ENCODE results near the gene PHF20. TPM values are rescaled to one million over a fixed set of nuclear protein-coding genes. Genes with fewer than 3 reads are reported as not detected.

The PHF20 gene
- total RNA-seq, 1 experiment from 2014 or later = 65.8 TPM

DNA sequence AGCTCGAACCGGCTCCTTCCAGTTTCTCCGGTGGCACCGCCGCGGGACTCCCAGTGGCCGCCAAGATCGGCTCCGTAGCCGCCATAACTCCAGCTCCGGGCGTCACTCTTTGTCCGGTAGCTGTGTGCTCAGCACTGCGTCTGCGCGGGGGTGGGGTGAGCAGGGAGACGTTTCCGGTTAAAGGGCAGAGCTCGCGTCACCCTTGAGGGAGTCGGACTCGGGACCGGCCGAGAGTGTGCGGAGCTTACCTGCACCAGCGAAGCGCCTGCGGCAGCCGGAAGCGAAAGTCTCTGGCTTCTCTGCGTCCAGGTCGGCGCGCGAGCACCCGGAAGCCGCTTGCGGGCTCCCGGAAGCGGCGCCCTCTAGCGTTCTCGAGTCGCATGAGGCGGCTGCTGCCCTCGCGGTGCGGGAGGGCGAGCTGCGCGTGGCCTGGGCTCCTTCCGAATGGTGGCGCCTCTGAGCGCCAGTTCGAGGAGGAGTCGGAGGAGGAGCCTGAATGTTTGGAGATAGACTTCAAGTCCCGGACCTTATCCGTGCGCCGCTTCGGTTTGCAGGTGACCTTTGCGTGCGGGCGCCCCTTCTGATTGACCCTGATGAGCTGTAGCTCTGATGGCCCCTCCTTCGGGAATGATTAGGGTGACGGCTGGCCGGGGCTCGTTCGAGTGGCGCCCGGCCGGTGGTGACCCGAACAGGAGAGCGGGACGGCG lies 182.5 kb downstream of the PHF20 start, which contains the start of gene SCAND1 (continued):
- TF ChIP-seq, protein P1, sequence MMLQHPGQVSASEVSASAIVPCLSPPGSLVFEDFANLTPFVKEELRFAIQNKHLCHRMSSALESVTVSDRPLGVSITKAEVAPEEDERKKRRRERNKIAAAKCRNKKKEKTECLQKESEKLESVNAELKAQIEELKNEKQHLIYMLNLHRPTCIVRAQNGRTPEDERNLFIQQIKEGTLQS (CRISPR knock-in tag; conservative IDR thresholded peaks at IDR 0.05) = peak; percentile 47; the same call in 1 of the 2 replicates
- TF ChIP-seq JUN (CRISPR knock-in tag; IDR thresholded peaks at IDR 0.05) (no peak), ZNF263 (CRISPR knock-in tag; IDR thresholded peaks at IDR 0.05; ENCODE audit: low read depth) (peak; percentile 82), IRF2 (CRISPR knock-in tag; IDR thresholded peaks at IDR 0.05; ENCODE audit: borderline replicate concordance, low read depth) (no peak), GTF2I (CRISPR knock-in tag; conservative IDR thresholded peaks at IDR 0.05) (no peak), TEAD1 (CRISPR knock-in tag; IDR thresholded peaks at IDR 0.05) (no peak; the same call in 1 of the 2 replicates), ZNF138 (CRISPR knock-in tag; conservative IDR thresholded peaks at IDR 0.05) (no peak), GABPB1 (CRISPR knock-in tag; IDR thresholded peaks at IDR 0.05) (peak; percentile 83), TP53 (CRISPR knock-in tag; IDR thresholded peaks at IDR 0.05) (peak; percentile 85; the same call in 1 of the 2 replicates)
- TF ChIP-seq, protein P2, sequence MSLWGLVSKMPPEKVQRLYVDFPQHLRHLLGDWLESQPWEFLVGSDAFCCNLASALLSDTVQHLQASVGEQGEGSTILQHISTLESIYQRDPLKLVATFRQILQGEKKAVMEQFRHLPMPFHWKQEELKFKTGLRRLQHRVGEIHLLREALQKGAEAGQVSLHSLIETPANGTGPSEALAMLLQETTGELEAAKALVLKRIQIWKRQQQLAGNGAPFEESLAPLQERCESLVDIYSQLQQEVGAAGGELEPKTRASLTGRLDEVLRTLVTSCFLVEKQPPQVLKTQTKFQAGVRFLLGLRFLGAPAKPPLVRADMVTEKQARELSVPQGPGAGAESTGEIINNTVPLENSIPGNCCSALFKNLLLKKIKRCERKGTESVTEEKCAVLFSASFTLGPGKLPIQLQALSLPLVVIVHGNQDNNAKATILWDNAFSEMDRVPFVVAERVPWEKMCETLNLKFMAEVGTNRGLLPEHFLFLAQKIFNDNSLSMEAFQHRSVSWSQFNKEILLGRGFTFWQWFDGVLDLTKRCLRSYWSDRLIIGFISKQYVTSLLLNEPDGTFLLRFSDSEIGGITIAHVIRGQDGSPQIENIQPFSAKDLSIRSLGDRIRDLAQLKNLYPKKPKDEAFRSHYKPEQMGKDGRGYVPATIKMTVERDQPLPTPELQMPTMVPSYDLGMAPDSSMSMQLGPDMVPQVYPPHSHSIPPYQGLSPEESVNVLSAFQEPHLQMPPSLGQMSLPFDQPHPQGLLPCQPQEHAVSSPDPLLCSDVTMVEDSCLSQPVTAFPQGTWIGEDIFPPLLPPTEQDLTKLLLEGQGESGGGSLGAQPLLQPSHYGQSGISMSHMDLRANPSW (CRISPR knock-in tag; conservative IDR thresholded peaks at IDR 0.05; ENCODE audit: low read depth) = 0 out of 2 replicates have a peak, but pooled peaks have one; percentile 66
- TF ChIP-seq, protein P3, sequence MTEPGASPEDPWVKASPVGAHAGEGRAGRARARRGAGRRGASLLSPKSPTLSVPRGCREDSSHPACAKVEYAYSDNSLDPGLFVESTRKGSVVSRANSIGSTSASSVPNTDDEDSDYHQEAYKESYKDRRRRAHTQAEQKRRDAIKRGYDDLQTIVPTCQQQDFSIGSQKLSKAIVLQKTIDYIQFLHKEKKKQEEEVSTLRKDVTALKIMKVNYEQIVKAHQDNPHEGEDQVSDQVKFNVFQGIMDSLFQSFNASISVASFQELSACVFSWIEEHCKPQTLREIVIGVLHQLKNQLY (CRISPR knock-in tag; IDR thresholded peaks at IDR 0.05) = no peak
- TF ChIP-seq, protein P4, sequence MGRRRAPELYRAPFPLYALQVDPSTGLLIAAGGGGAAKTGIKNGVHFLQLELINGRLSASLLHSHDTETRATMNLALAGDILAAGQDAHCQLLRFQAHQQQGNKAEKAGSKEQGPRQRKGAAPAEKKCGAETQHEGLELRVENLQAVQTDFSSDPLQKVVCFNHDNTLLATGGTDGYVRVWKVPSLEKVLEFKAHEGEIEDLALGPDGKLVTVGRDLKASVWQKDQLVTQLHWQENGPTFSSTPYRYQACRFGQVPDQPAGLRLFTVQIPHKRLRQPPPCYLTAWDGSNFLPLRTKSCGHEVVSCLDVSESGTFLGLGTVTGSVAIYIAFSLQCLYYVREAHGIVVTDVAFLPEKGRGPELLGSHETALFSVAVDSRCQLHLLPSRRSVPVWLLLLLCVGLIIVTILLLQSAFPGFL (CRISPR knock-in tag; IDR thresholded peaks at IDR 0.05; ENCODE audit: borderline replicate concordance) = no peak; the same call in 1 of the 2 replicates
- TF ChIP-seq, protein P5, sequence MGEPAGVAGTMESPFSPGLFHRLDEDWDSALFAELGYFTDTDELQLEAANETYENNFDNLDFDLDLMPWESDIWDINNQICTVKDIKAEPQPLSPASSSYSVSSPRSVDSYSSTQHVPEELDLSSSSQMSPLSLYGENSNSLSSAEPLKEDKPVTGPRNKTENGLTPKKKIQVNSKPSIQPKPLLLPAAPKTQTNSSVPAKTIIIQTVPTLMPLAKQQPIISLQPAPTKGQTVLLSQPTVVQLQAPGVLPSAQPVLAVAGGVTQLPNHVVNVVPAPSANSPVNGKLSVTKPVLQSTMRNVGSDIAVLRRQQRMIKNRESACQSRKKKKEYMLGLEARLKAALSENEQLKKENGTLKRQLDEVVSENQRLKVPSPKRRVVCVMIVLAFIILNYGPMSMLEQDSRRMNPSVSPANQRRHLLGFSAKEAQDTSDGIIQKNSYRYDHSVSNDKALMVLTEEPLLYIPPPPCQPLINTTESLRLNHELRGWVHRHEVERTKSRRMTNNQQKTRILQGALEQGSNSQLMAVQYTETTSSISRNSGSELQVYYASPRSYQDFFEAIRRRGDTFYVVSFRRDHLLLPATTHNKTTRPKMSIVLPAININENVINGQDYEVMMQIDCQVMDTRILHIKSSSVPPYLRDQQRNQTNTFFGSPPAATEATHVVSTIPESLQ (CRISPR knock-in tag; IDR thresholded peaks at IDR 0.05) = no peak
- TF ChIP-seq, protein P6, sequence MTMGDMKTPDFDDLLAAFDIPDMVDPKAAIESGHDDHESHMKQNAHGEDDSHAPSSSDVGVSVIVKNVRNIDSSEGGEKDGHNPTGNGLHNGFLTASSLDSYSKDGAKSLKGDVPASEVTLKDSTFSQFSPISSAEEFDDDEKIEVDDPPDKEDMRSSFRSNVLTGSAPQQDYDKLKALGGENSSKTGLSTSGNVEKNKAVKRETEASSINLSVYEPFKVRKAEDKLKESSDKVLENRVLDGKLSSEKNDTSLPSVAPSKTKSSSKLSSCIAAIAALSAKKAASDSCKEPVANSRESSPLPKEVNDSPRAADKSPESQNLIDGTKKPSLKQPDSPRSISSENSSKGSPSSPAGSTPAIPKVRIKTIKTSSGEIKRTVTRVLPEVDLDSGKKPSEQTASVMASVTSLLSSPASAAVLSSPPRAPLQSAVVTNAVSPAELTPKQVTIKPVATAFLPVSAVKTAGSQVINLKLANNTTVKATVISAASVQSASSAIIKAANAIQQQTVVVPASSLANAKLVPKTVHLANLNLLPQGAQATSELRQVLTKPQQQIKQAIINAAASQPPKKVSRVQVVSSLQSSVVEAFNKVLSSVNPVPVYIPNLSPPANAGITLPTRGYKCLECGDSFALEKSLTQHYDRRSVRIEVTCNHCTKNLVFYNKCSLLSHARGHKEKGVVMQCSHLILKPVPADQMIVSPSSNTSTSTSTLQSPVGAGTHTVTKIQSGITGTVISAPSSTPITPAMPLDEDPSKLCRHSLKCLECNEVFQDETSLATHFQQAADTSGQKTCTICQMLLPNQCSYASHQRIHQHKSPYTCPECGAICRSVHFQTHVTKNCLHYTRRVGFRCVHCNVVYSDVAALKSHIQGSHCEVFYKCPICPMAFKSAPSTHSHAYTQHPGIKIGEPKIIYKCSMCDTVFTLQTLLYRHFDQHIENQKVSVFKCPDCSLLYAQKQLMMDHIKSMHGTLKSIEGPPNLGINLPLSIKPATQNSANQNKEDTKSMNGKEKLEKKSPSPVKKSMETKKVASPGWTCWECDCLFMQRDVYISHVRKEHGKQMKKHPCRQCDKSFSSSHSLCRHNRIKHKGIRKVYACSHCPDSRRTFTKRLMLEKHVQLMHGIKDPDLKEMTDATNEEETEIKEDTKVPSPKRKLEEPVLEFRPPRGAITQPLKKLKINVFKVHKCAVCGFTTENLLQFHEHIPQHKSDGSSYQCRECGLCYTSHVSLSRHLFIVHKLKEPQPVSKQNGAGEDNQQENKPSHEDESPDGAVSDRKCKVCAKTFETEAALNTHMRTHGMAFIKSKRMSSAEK (CRISPR knock-in tag; IDR thresholded peaks at IDR 0.05; ENCODE audit: borderline replicate concordance) = no peak
- TF ChIP-seq, protein P7, sequence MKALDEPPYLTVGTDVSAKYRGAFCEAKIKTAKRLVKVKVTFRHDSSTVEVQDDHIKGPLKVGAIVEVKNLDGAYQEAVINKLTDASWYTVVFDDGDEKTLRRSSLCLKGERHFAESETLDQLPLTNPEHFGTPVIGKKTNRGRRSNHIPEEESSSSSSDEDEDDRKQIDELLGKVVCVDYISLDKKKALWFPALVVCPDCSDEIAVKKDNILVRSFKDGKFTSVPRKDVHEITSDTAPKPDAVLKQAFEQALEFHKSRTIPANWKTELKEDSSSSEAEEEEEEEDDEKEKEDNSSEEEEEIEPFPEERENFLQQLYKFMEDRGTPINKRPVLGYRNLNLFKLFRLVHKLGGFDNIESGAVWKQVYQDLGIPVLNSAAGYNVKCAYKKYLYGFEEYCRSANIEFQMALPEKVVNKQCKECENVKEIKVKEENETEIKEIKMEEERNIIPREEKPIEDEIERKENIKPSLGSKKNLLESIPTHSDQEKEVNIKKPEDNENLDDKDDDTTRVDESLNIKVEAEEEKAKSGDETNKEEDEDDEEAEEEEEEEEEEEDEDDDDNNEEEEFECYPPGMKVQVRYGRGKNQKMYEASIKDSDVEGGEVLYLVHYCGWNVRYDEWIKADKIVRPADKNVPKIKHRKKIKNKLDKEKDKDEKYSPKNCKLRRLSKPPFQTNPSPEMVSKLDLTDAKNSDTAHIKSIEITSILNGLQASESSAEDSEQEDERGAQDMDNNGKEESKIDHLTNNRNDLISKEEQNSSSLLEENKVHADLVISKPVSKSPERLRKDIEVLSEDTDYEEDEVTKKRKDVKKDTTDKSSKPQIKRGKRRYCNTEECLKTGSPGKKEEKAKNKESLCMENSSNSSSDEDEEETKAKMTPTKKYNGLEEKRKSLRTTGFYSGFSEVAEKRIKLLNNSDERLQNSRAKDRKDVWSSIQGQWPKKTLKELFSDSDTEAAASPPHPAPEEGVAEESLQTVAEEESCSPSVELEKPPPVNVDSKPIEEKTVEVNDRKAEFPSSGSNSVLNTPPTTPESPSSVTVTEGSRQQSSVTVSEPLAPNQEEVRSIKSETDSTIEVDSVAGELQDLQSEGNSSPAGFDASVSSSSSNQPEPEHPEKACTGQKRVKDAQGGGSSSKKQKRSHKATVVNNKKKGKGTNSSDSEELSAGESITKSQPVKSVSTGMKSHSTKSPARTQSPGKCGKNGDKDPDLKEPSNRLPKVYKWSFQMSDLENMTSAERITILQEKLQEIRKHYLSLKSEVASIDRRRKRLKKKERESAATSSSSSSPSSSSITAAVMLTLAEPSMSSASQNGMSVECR (CRISPR knock-in tag; IDR thresholded peaks at IDR 0.05; ENCODE audit: borderline replicate concordance) = no peak
